IPS DF 6.9 (cell line): ENCODE data around the gene KCNN3.

ENCODE experiments used
- DNase-seq: peaks from one replicate; pipeline ENCODE4 v3.0.0-alpha.2; 2013; ENCODE audit warnings: low read depth, low spot score
- H3K27ac ChIP-seq: one replicate; pipeline ENCODE4 v1.5.1; 2013; ENCODE audit warnings: low read length, control low read depth
- H3K27me3 ChIP-seq: 2 replicates; pipeline ENCODE4 v1.6.1; 2013; ENCODE audit warnings: mild to moderate bottlenecking, low read length; ENCODE audit not compliant: control insufficient read depth, insufficient read depth
- H3K36me3 ChIP-seq: 2 replicates; pipeline ENCODE4 v1.6.1; 2013; ENCODE audit warnings: low read length; ENCODE audit not compliant: control insufficient read depth, insufficient read depth
- H3K4me1 ChIP-seq: 2 replicates; pipeline ENCODE4 v1.6.1; 2013; ENCODE audit warnings: low read length; ENCODE audit not compliant: control insufficient read depth, insufficient read depth
- H3K4me3 ChIP-seq: 2 replicates; pipeline ENCODE4 v1.5.1; 2013; ENCODE audit warnings: mild to moderate bottlenecking, low read length
- H3K9me3 ChIP-seq: 2 replicates; pipeline ENCODE4 v1.6.1; 2013; ENCODE audit warnings: low read length, inconsistent platforms; ENCODE audit not compliant: control insufficient read depth, insufficient read depth
- WGBS: extraction: QIAGEN DNeasy Blood & Tissue Kit; methylation state at CpG from one replicate; pipeline ENCODE4 v1.1.7; 2013; ENCODE audit warnings: mixed read lengths, missing lambda C conversion rate; ENCODE audit not compliant: insufficient read length, insufficient coverage; 5-methylcytosine and 5-hydroxymethylcytosine counted together

Gene KCNN3

GRCh38 chr1:154792899-154793298 is 77.2 kb downstream of the KCNN3 start:
- no CpG with 5 or more reads among the region's 3 CpGs for WGBS
- Histone ChIP-seq H3K4me1 (no peaks in the 10 kb centered on the region), H3K27ac (no peak overlapping the region), H3K36me3 (no peaks in the 10 kb centered on the region), H3K4me3 (no peak overlapping the region), H3K27me3 (no peaks in the 10 kb centered on the region), H3K9me3 (no peaks in the 10 kb centered on the region)
- DNase-seq = no peak

GRCh38 chr1:154791292-154792166 is 78.6 kb downstream of the KCNN3 start:
- H3K27ac ChIP-seq = no peak overlapping the region
- H3K4me1 ChIP-seq = no peaks in the 10 kb centered on the region
- WGBS = no CpG with 5 or more reads among the region's 13 CpGs
- no peaks in the 10 kb centered on the region for H3K9me3 ChIP-seq
- H3K36me3 ChIP-seq = no peaks in the 10 kb centered on the region
- H3K27me3 ChIP-seq = no peaks in the 10 kb centered on the region
- no peak overlapping the region for H3K4me3 ChIP-seq
- DNase-seq = no peak

GRCh38 chr1:154788886-154789285 is 81.2 kb downstream of the KCNN3 start:
- Histone ChIP-seq H3K4me1 (no peaks in the 10 kb centered on the region; the same call in 1 of the 2 replicates), H3K4me3 (no peak overlapping the region), H3K27me3 (no peaks in the 10 kb centered on the region), H3K9me3 (no peaks in the 10 kb centered on the region), H3K36me3 (no peaks in the 10 kb centered on the region), H3K27ac (no peak overlapping the region)
- DNase-seq = no peak
- WGBS = no CpG with 5 or more reads among the region's 10 CpGs

- no peaks in the 10 kb centered on the region; the same call in 1 of the 2 replicates for H3K4me1 ChIP-seq
- no peak overlapping the region for H3K4me3 ChIP-seq
- no peak overlapping the region for H3K27ac ChIP-seq
- no peaks in the 10 kb centered on the region for H3K9me3 ChIP-seq
- H3K27me3 ChIP-seq = no peaks in the 10 kb centered on the region
- WGBS = no CpG with 5 or more reads among the region's 12 CpGs
- H3K36me3 ChIP-seq = no peaks in the 10 kb centered on the region
- DNase-seq = no peak
These were observed 81.8 kb downstream of the KCNN3 start for GRCh38 chr1:154788110-154788870.

- WGBS = no CpG with 5 or more reads among the region's 14 CpGs
These were observed 83.1 kb downstream of the KCNN3 start for GRCh38 chr1:154786804-154787570.

GRCh38 chr1:154784924-154785531 is 85.1 kb downstream of the KCNN3 start:
- Histone ChIP-seq H3K27me3 (no peaks in the 10 kb centered on the region), H3K27ac (no peak overlapping the region), H3K9me3 (no peaks in the 10 kb centered on the region), H3K4me1 (no peaks in the 10 kb centered on the region; the same call in 1 of the 2 replicates), H3K4me3 (no peak overlapping the region), H3K36me3 (no peaks in the 10 kb centered on the region)
- no peak for DNase-seq
- no CpG with 5 or more reads among the region's 2 CpGs for WGBS

More at GRCh38 chr1:154786804-154787570, 83.1 kb downstream of the KCNN3 start:
- Histone ChIP-seq H3K9me3 (no peaks in the 10 kb centered on the region), H3K36me3 (no peaks in the 10 kb centered on the region), H3K27me3 (no peaks in the 10 kb centered on the region), H3K27ac (no peak overlapping the region), H3K4me3 (no peak overlapping the region), H3K4me1 (no peaks in the 10 kb centered on the region; the same call in 1 of the 2 replicates)
- no peak for DNase-seq

GRCh38 chr1:154784416-154784815 is 85.7 kb downstream of the KCNN3 start:
- Histone ChIP-seq H3K27me3 (no peaks in the 10 kb centered on the region), H3K4me1 (no peaks in the 10 kb centered on the region; the same call in 1 of the 2 replicates), H3K9me3 (no peaks in the 10 kb centered on the region), H3K27ac (no peak overlapping the region), H3K4me3 (no peak overlapping the region), H3K36me3 (no peaks in the 10 kb centered on the region)
- DNase-seq = no peak
- WGBS = no CpG with 5 or more reads among the region's 6 CpGs

- no peak for DNase-seq
- WGBS = no CpG with 5 or more reads among the region's 3 CpGs
- H3K4me1 ChIP-seq = no peaks in the 10 kb centered on the region; the same call in 1 of the 2 replicates
- H3K9me3 ChIP-seq = no peaks in the 10 kb centered on the region
- H3K27ac ChIP-seq = no peak overlapping the region
- H3K36me3 ChIP-seq = no peaks in the 10 kb centered on the region
- no peaks in the 10 kb centered on the region for H3K27me3 ChIP-seq
- H3K4me3 ChIP-seq = no peak overlapping the region
These were observed 86.1 kb downstream of the KCNN3 start for GRCh38 chr1:154783976-154784375.

GRCh38 chr1:154780541-154780940 is 89.5 kb downstream of the KCNN3 start:
- no peak for DNase-seq
- WGBS = no CpG with 5 or more reads among the region's 3 CpGs
- H3K27me3 ChIP-seq = no peaks in the 10 kb centered on the region
- no peaks in the 10 kb centered on the region for H3K36me3 ChIP-seq
- H3K4me3 ChIP-seq = no peak overlapping the region
- no peak overlapping the region for H3K27ac ChIP-seq
- no peaks in the 10 kb centered on the region; the same call in 1 of the 2 replicates for H3K4me1 ChIP-seq
- no peaks in the 10 kb centered on the region for H3K9me3 ChIP-seq
